Neural cell (in vitro differentiated cells): ENCODE results near the gene CARMIL1. TPM values are rescaled to one million over a fixed set of nuclear protein-coding genes. Genes with fewer than 3 reads are reported as not detected.

Experiments used
- H2AFZ ChIP-seq: fragments of 200-600, 300-800 bp; sonication (generic), shearing (Covaris generic); 2 replicates; pipeline ENCODE4 v1.6.0; 2014; ENCODE audit warnings: low read depth, mild to moderate bottlenecking, antibody characterized with exemption, low read length, moderate library complexity
- H3F3A ChIP-seq: fragments of 200-600 bp; shearing (Covaris generic); 2 replicates; pipeline ENCODE4 v1.6.1; 2016; ENCODE audit warnings: mild to moderate bottlenecking, moderate library complexity, mixed read lengths, antibody characterized with exemption, low read length; ENCODE audit not compliant: insufficient read depth, poor library complexity, severe bottlenecking
- H3K27ac ChIP-seq: fragments of 200-600, 300-800 bp; sonication (generic), shearing (Covaris generic); 2 replicates; pipeline ENCODE4 v1.5.1; 2014; ENCODE audit warnings: mild to moderate bottlenecking, low read length, moderate library complexity
- H3K27me3 ChIP-seq: fragments of 300-800, 200-600 bp; sonication (generic), shearing (Covaris generic); 2 replicates; pipeline ENCODE4 v1.6.0; 2014; ENCODE audit warnings: mild to moderate bottlenecking, low read depth, low read length, moderate library complexity; ENCODE audit not compliant: insufficient read depth
- H3K36me3 ChIP-seq: fragments of 300-800, 200-600 bp; sonication (generic), shearing (Covaris generic); 2 replicates; pipeline ENCODE4 v1.5.1; 2014; ENCODE audit warnings: mild to moderate bottlenecking, antibody characterized with exemption, low read length, moderate library complexity; ENCODE audit not compliant: insufficient read depth
- H3K4me2 ChIP-seq: fragments of 300-800, 200-600 bp; sonication (generic), shearing (Covaris generic); 2 replicates; pipeline ENCODE4 v1.6.0; 2014; ENCODE audit warnings: mild to moderate bottlenecking, low read length
- H3K4me3 ChIP-seq: fragments of 300-800, 200-600 bp; sonication (generic), shearing (Covaris generic); 2 replicates; pipeline ENCODE4 v1.5.1; 2014; ENCODE audit warnings: mild to moderate bottlenecking, low read length, moderate library complexity
- H3K79me2 ChIP-seq: fragments of 200-600 bp; shearing (Covaris generic); replicated peaks from 2 replicates; pipeline ENCODE4 v1.6.0; 2014; ENCODE audit warnings: mild to moderate bottlenecking, low read length, moderate library complexity; ENCODE audit not compliant: insufficient read depth
- H3K9ac ChIP-seq: fragments of 300-800, 200-600 bp; sonication (generic), shearing (Covaris generic); 2 replicates; pipeline ENCODE4 v1.6.1; 2016; ENCODE audit warnings: mild to moderate bottlenecking, low read length, mixed read lengths
- H3K9me2 ChIP-seq: fragments of 200-600 bp; shearing (Covaris generic); 2 replicates; pipeline ENCODE4 v1.6.1; 2016; ENCODE audit warnings: mild to moderate bottlenecking, low read length, mixed read lengths; ENCODE audit not compliant: insufficient read depth
- H3K9me3 ChIP-seq: fragments of 200-600, 300-800 bp; sonication (generic), shearing (Covaris generic); 2 replicates; pipeline ENCODE4 v1.6.1; 2016; ENCODE audit warnings: mild to moderate bottlenecking, mixed run types, low read length, moderate library complexity, mixed read lengths
- H4K20me1 ChIP-seq: fragments of 200-600 bp; shearing (Covaris generic); 2 replicates; pipeline ENCODE4 v1.6.1; 2016; ENCODE audit warnings: mild to moderate bottlenecking, mixed run types; ENCODE audit not compliant: insufficient read depth
- CTCF ChIP-seq: fragments of 450-650 bp; IDR thresholded peaks from 2 replicates; pipeline ENCODE4 v1.5.1; 2014; ENCODE audit warnings: antibody characterized with exemption, mild to moderate bottlenecking, moderate library complexity; ENCODE audit not compliant: poor library complexity, severe bottlenecking
- EP300 ChIP-seq: fragments of 450-650 bp; conservative IDR thresholded peaks from 2 replicates; pipeline ENCODE4 v1.6.1; 2014; ENCODE audit warnings: antibody characterized with exemption, mild to moderate bottlenecking, moderate library complexity; ENCODE audit not compliant: poor library complexity, severe bottlenecking
- EZH2 ChIP-seq: fragments of 200-600, 300-800 bp; shearing (Covaris generic), sonication (generic); IDR thresholded peaks from 2 replicates; pipeline ENCODE4 v1.6.1; 2014; ENCODE audit warnings: antibody characterized with exemption, low read length, borderline replicate concordance, mild to moderate bottlenecking; ENCODE audit not compliant: insufficient read depth, poor library complexity, severe bottlenecking
- MXI1 ChIP-seq: fragments of 450-650 bp; conservative IDR thresholded peaks from 2 replicates; pipeline ENCODE4 v1.6.1; 2014; ENCODE audit warnings: antibody characterized with exemption, mild to moderate bottlenecking; ENCODE audit not compliant: poor library complexity, severe bottlenecking
- POLR2AphosphoS5 ChIP-seq: IDR thresholded peaks from 2 replicates; pipeline ENCODE4 v1.6.1; 2012
- RAD21 ChIP-seq: fragments of 450-650 bp; conservative IDR thresholded peaks from 2 replicates; pipeline ENCODE4 v1.6.1; 2014; ENCODE audit warnings: antibody characterized with exemption, mild to moderate bottlenecking, moderate library complexity
- REST ChIP-seq: IDR thresholded peaks from 2 replicates; pipeline ENCODE4 v1.6.1; 2012; ENCODE audit warnings: borderline replicate concordance
- SMC3 ChIP-seq: fragments of 450-650 bp; conservative IDR thresholded peaks from 2 replicates; pipeline ENCODE4 v1.6.1; 2014; ENCODE audit warnings: antibody characterized with exemption, mild to moderate bottlenecking, moderate library complexity; ENCODE audit not compliant: poor library complexity
- TAF1 ChIP-seq: IDR thresholded peaks from 2 replicates; pipeline ENCODE4 v1.6.1; 2012; ENCODE audit warnings: low read depth
- polyA plus RNA-seq: library from polyadenylated mRNA; depleted of rRNA; stranded (reverse); fragments of >200 nt; gene quantifications from 2 replicates; pipeline ENCODE4 v1.2.3, GENCODE V29; 2014

Gene CARMIL1
- polyA plus RNA-seq, 1 donor from 2014 or later = 5.3 TPM

- H3K36me3 ChIP-seq = no peaks in the 10 kb centered on the region
- H3K9me2 ChIP-seq = no peaks in the 10 kb centered on the region
- no peaks in the 10 kb centered on the region for H4K20me1 ChIP-seq
- H3K27ac ChIP-seq = no peak overlapping the region
- no peaks in the 10 kb centered on the region for H3K27me3 ChIP-seq
- H2AFZ ChIP-seq = no peak overlapping the region
- no peaks in the 10 kb centered on the region for H3F3A ChIP-seq
- TF ChIP-seq MXI1 (no peak), EZH2 (no peak), RAD21 (no peak), EP300 (no peak), REST (no peak), TAF1 (no peak), POLR2AphosphoS5 (no peak), CTCF (no peak), SMC3 (no peak)
- H3K79me2 ChIP-seq = no peaks in the 10 kb centered on the region
- no peak overlapping the region for H3K4me2 ChIP-seq
- no peak overlapping the region for H3K9ac ChIP-seq
- H3K9me3 ChIP-seq = no peaks in the 10 kb centered on the region
- H3K4me3 ChIP-seq = no peak overlapping the region
Observed at GRCh38 chr6:25635886-25636317, 356.7 kb downstream of the CARMIL1 start.

- H3K4me2 ChIP-seq = no peak overlapping the region
- H3K9me3 ChIP-seq = no peaks in the 10 kb centered on the region
- H3K27me3 ChIP-seq = no peaks in the 10 kb centered on the region
- H3K9ac ChIP-seq = no peak overlapping the region
- no peaks in the 10 kb centered on the region for H3K79me2 ChIP-seq
- H3K4me3 ChIP-seq = no peak overlapping the region
- H3F3A ChIP-seq = no peaks in the 10 kb centered on the region
- no peaks in the 10 kb centered on the region for H3K9me2 ChIP-seq
- H3K36me3 ChIP-seq = no peaks in the 10 kb centered on the region
- no peak overlapping the region for H2AFZ ChIP-seq
- H4K20me1 ChIP-seq = no peaks in the 10 kb centered on the region
- H3K27ac ChIP-seq = peak overlapping the region; percentile 21
- no peak for TF ChIP-seq RAD21
- no peak for TF ChIP-seq POLR2AphosphoS5
- no peak for TF ChIP-seq SMC3
- TF ChIP-seq MXI1 = no peak
- no peak for TF ChIP-seq EZH2
Observed at GRCh38 chr6:25637211-25637610, 358.0 kb downstream of the CARMIL1 start.
